GM12878 (cell line): ENCODE results near the gene TCF23. TPM values are rescaled to one million over a fixed set of nuclear protein-coding genes. Genes with fewer than 3 reads are reported as not detected.

ENCODE experiments used
- ATAC-seq: fragments of 200-7000 bp; cut with Tn5 transposase; 3 replicates; pipeline ENCODE4 v1.9.1; 2020; ENCODE audit warnings: mild to moderate bottlenecking, moderate library complexity
- BruUV-seq: library from RNA; stranded (reverse); fragments of 400-500 nt; replicated peaks from 2 replicates; lab custom pipeline; 2021; lab: Mats Ljungman, UMichigan
- CTCF ChIA-PET: fragments of 300-600 bp; sonication (Branson Sonifier 250); formaldehyde crosslinking; extraction: SDS; loops from one replicate; lab custom pipeline; 2021; ENCODE audit warnings: inconsistent platforms; lab: Yijun Ruan, JAX
- POLR2A ChIA-PET: fragments of 350-600 bp; formaldehyde crosslinking; extraction: SDS; loops from one replicate; lab custom pipeline; 2021; ENCODE audit warnings: inconsistent platforms; lab: Charles Lee
- RAD21 ChIA-PET: fragments of 300-600 bp; sonication (Branson Sonifier 250); formaldehyde crosslinking; loops from one replicate; lab custom pipeline; 2023; ENCODE audit warnings: antibody characterized with exemption; ENCODE audit not compliant: unreplicated experiment; lab: Charles Lee
- SMC1A ChIA-PET: fragments of 300-600 bp; sonication (Branson Sonifier 250); formaldehyde crosslinking; loops from one replicate; lab custom pipeline; 2023; ENCODE audit not compliant: unreplicated experiment, uncharacterized antibody; lab: Charles Lee
- DNase-seq: peaks from one replicate; pipeline ENCODE4 v3.0.0-alpha.2; 2011; ENCODE audit warnings: low read depth, low spot score
- FAIRE-seq: peaks from 3 replicates; lab custom pipeline; 2011; peaks lifted over from hg19 to GRCh38; lab: Jason Lieb, UNC
- H2AFZ ChIP-seq: 2 replicates; pipeline ENCODE4 v1.6.0; 2011; ENCODE audit warnings: low read depth, low read length, control low read depth; ENCODE audit not compliant: control insufficient read depth
- H3K27ac ChIP-seq: 2 replicates; pipeline ENCODE4 v1.5.1; 2011; ENCODE audit warnings: control low read depth; ENCODE audit not compliant: control insufficient read depth, insufficient read depth
- H3K27me3 ChIP-seq, 2 experiments: replicated peaks in 1 of 2; 2 replicates each; pipeline versions ENCODE4 v1.6.0 to v1.6.1; 2011; ENCODE audit warnings: low read length in 1 of 2; ENCODE audit not compliant: control insufficient read depth in 2 of 2, insufficient read depth in 2 of 2
- H3K36me3 ChIP-seq, 2 experiments: 2 replicates each; pipeline ENCODE4 v1.5.1; 2011; ENCODE audit warnings: low read length in 1 of 2; ENCODE audit not compliant: control insufficient read depth in 2 of 2, insufficient read depth in 2 of 2
- H3K4me1 ChIP-seq: 2 replicates; pipeline ENCODE4 v1.6.1; 2011; ENCODE audit warnings: mild to moderate bottlenecking, low read length, moderate library complexity, mixed read lengths; ENCODE audit not compliant: control insufficient read depth, insufficient read depth
- H3K4me2 ChIP-seq: 2 replicates; pipeline ENCODE4 v1.6.0; 2011; ENCODE audit warnings: control low read depth; ENCODE audit not compliant: control insufficient read depth, insufficient read depth
- H3K4me3 ChIP-seq: fragments of 200-600 bp; sonication (generic); 2 replicates; pipeline ENCODE4 v1.5.1; 2016
- H3K79me2 ChIP-seq: 2 replicates; pipeline ENCODE4 v1.6.0; 2011; ENCODE audit warnings: low read length; ENCODE audit not compliant: control insufficient read depth, insufficient read depth
- H3K9ac ChIP-seq: 2 replicates; pipeline ENCODE4 v1.8.0; 2011; ENCODE audit warnings: low read length, control low read depth, mixed read lengths; ENCODE audit not compliant: control insufficient read depth, insufficient read depth
- H3K9me3 ChIP-seq: replicated peaks from 3 replicates; pipeline ENCODE4 v1.5.1; 2011; ENCODE audit warnings: mild to moderate bottlenecking, low read length; ENCODE audit not compliant: control insufficient read depth, insufficient read depth
- H4K20me1 ChIP-seq: 2 replicates; pipeline ENCODE4 v1.6.0; 2011; ENCODE audit not compliant: control insufficient read depth, insufficient read depth
- ESRRA ChIP-seq: IDR thresholded peaks from 2 replicates; pipeline ENCODE4 v1.6.1; 2012; ENCODE audit warnings: mild to moderate bottlenecking, low read length, improper control_type of control experiment
- ETV6 ChIP-seq, 2 experiments: fragments of 450-650 bp in 1 of 2; IDR thresholded peaks in 1 of 2; conservative IDR thresholded peaks in 1 of 2; 2 replicates each; pipeline ENCODE4 v1.6.1; 2014; ENCODE audit warnings: antibody characterized with exemption in 1 of 2, borderline replicate concordance in 1 of 2, low read depth in 1 of 2, mild to moderate bottlenecking in 1 of 2, moderate library complexity in 1 of 2
- HDAC2 ChIP-seq: fragments of 200-600 bp; sonication (generic); IDR thresholded peaks from 2 replicates; pipeline ENCODE4 v1.6.1; 2017
- PAX8 ChIP-seq: fragments of 450-650 bp; IDR thresholded peaks from 2 replicates; pipeline ENCODE4 v1.6.1; 2017; ENCODE audit warnings: mild to moderate bottlenecking, moderate library complexity
- SIN3A ChIP-seq: IDR thresholded peaks from 2 replicates; pipeline ENCODE4 v1.6.1; 2012; ENCODE audit warnings: low read depth, low read length, improper control_type of control experiment
- SUZ12 ChIP-seq: fragments of 200-600 bp; sonication (generic); IDR thresholded peaks from one replicate; pipeline ENCODE4 v1.6.1; 2018; ENCODE audit warnings: antibody characterized with exemption, mild to moderate bottlenecking; ENCODE audit not compliant: unreplicated experiment
- TCF3 ChIP-seq: IDR thresholded peaks from 2 replicates; pipeline ENCODE4 v1.6.1; 2012; ENCODE audit warnings: low read depth, mild to moderate bottlenecking, low read length, borderline replicate concordance; ENCODE audit not compliant: insufficient read depth
- ZNF274 ChIP-seq: IDR thresholded peaks from one replicate; pipeline ENCODE4 v1.8.0; 2011; ENCODE audit not compliant: insufficient read length, insufficient read depth
- WGBS: methylation state at CpG from one replicate; pipeline ENCODE4 v1.1.6; 2016; ENCODE audit warnings: low lambda C conversion rate; ENCODE audit not compliant: insufficient replicate concordance, insufficient coverage; ENCODE audit errors: missing lambda C conversion rate; 5-methylcytosine and 5-hydroxymethylcytosine counted together
- in situ Hi-C: fragments of 300-500 bp; cut with MboI; formaldehyde crosslinking; loops from 9 replicates; pipeline ENCODE4 v1.14.3; 2018; ENCODE audit warnings: mixed read lengths
- intact Hi-C: fragments of 100-400 bp; cut with micrococcal nuclease; formaldehyde crosslinking; loops from one replicate; pipeline ENCODE4 v1.14.2; 2022; ENCODE audit not compliant: unreplicated experiment
- polyA plus RNA-seq, 11 experiments: library from polyadenylated mRNA; depleted of rRNA in 4 of 11; unstranded in 6 of 11; stranded (reverse) in 5 of 11; fragments of >200 nt; fragmentation: Nextera tagmentation in 4 of 11; fragmentation: Illumina TruSeq in 1 of 11; extraction: Ambion mirVana in 4 of 11; extraction: Trizol in 1 of 11; gene quantifications; 1 replicate in 1 of 11; 2 replicates in 10 of 11; pipeline versions ENCODE4 v1.2.1 to v1.2.3, GENCODE V29; 2011 to 2016; ENCODE audit warnings: inconsistent platforms in 2 of 11, missing spikeins in 2 of 11, low read depth in 1 of 11
- total RNA-seq, 4 experiments: library from RNA; depleted of rRNA in 3 of 4; stranded (reverse); fragments of >200 nt in 3 of 4; fragmentation: Illumina TruSeq in 1 of 4; extraction: Trizol in 1 of 4; gene quantifications; 2 replicates each; pipeline versions ENCODE4 v1.2.1 to v1.2.3, GENCODE V29; 2013 to 2021
- TF ChIP-seq, protein P1 (sequence below): IDR thresholded peaks from 2 replicates; pipeline ENCODE4 v1.6.1; 2011; ENCODE audit warnings: borderline replicate concordance, low read depth, mild to moderate bottlenecking, moderate library complexity, low read length; ENCODE audit not compliant: insufficient read depth, poor library complexity, severe bottlenecking
- TF ChIP-seq, protein P2 (sequence below): fragments of 450-650 bp; IDR thresholded peaks from 2 replicates; pipeline ENCODE4 v1.6.1; 2017; ENCODE audit warnings: mild to moderate bottlenecking
- TF ChIP-seq, protein P3 (sequence below): fragments of 150-350 bp; IDR thresholded peaks from 2 replicates; pipeline ENCODE4 v1.6.1; 2016; ENCODE audit warnings: low read depth, low read length
- TF ChIP-seq, protein P4 (sequence below): IDR thresholded peaks from 2 replicates; pipeline ENCODE4 v1.6.1; 2012; ENCODE audit warnings: mild to moderate bottlenecking, low read depth, low read length

Gene TCF23
- total and polyA plus RNA-seq, 10 of the 15 experiments (the other 5 are each of a cell fraction or from before 2014, with no cell fraction given) = not detected

DNA sequence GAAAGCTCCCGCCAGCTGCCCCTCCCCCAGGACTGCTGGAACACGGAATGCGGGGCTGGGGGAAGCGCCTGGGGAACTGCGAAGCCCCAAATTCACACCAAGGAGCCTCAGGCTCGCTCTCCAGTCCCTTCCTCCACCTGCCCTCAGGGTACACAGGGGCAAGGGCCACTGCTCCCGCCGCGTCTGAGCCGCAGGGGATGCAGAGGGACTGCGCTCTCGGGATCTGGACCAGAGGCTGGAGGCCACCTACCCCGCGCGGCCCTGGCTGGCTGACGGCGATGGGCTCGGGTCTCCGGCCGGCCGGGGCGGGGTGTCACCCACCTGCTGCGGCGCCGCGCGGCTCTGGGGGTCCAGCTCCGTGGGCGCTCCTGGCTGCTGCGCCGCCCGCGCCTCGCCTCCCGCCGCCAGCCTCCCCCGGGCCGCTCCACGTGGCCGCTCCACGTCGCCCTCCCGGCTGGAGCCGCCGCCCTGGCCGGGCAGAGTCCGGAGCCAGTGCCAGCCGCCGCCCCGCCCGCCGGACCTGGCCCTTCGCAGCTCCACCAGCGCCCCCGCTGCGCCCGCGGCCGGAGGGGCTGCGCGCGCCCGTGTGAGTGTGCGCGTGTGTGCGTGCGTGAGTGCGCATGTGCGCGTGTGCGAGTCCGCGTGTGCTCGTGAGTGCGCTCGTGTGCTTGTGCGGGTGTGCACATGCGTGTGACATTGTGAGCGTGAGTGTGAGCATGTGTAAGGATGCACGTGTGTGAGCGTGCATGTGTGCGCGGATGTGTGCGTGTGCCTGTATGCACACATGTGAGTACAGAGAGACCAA, 30.1 kb upstream of the TCF23 start, which contains the start of gene CGREF1:
TSS of gene CGREF1 (minus strand) at position 604 of the 805 bp plus-strand sequence. CDS start 14,762 bp downstream, outside the sequence.
- no peaks in the 10 kb centered on the region for H3K79me2 ChIP-seq
- BruUV-seq = no TSS peak
- peaks cover 1% of the 10 kb centered on the region; the same call in 1 of the 2 replicates for H3K4me1 ChIP-seq
- no peak for ATAC-seq
- WGBS = 12% methylated on average over 79 of the region's 84 CpGs
- H3K4me3 ChIP-seq = no peak within 1 kb of the TSS
- ChIA-PET POLR2A (no interaction called here), CTCF (no interaction called here), RAD21 (no interaction called here), SMC1A (no interaction called here)
- DNase-seq = no peak
- H3K9me3 ChIP-seq = no peaks in the 10 kb centered on the region
- H3K9ac ChIP-seq = no peak within 1 kb of the TSS
- H4K20me1 ChIP-seq = no peaks in the 10 kb centered on the region
- in situ Hi-C loops = no loop called here
- FAIRE-seq = no peak
- peak within 1 kb of the TSS; percentile 16 for H2AFZ ChIP-seq
- peaks cover 6 to 7% of the 10 kb centered on the region in 2 experiments for H3K27me3 ChIP-seq
- H3K36me3 ChIP-seq = no peaks in the 10 kb centered on the region
- intact Hi-C loops = no loop called here
- H3K4me2 ChIP-seq = peak within 1 kb of the TSS; percentile 48; the same call in 1 of the 2 replicates
- no peak within 1 kb of the TSS for H3K27ac ChIP-seq
- no peak for TF ChIP-seq ETV6 (conservative IDR thresholded peaks at IDR 0.05 in 1 of 2, IDR thresholded peaks at IDR 0.05 in 1 of 2; ENCODE audit: borderline replicate concordance in 1 of 2, low read depth in 1 of 2)
- TF ChIP-seq, protein P1, sequence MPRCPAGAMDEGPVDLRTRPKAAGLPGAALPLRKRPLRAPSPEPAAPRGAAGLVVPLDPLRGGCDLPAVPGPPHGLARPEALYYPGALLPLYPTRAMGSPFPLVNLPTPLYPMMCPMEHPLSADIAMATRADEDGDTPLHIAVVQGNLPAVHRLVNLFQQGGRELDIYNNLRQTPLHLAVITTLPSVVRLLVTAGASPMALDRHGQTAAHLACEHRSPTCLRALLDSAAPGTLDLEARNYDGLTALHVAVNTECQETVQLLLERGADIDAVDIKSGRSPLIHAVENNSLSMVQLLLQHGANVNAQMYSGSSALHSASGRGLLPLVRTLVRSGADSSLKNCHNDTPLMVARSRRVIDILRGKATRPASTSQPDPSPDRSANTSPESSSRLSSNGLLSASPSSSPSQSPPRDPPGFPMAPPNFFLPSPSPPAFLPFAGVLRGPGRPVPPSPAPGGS = peak; percentile 97
- no peak for TF ChIP-seq HDAC2
- TF ChIP-seq ESRRA = no peak
- TF ChIP-seq ZNF274 = no peak
- TF ChIP-seq, protein P2, sequence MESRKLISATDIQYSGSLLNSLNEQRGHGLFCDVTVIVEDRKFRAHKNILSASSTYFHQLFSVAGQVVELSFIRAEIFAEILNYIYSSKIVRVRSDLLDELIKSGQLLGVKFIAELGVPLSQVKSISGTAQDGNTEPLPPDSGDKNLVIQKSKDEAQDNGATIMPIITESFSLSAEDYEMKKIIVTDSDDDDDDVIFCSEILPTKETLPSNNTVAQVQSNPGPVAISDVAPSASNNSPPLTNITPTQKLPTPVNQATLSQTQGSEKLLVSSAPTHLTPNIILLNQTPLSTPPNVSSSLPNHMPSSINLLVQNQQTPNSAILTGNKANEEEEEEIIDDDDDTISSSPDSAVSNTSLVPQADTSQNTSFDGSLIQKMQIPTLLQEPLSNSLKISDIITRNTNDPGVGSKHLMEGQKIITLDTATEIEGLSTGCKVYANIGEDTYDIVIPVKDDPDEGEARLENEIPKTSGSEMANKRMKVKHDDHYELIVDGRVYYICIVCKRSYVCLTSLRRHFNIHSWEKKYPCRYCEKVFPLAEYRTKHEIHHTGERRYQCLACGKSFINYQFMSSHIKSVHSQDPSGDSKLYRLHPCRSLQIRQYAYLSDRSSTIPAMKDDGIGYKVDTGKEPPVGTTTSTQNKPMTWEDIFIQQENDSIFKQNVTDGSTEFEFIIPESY = no peak
- peak; percentile 78 for TF ChIP-seq TCF3
- no peak for TF ChIP-seq PAX8
- TF ChIP-seq, protein P3, sequence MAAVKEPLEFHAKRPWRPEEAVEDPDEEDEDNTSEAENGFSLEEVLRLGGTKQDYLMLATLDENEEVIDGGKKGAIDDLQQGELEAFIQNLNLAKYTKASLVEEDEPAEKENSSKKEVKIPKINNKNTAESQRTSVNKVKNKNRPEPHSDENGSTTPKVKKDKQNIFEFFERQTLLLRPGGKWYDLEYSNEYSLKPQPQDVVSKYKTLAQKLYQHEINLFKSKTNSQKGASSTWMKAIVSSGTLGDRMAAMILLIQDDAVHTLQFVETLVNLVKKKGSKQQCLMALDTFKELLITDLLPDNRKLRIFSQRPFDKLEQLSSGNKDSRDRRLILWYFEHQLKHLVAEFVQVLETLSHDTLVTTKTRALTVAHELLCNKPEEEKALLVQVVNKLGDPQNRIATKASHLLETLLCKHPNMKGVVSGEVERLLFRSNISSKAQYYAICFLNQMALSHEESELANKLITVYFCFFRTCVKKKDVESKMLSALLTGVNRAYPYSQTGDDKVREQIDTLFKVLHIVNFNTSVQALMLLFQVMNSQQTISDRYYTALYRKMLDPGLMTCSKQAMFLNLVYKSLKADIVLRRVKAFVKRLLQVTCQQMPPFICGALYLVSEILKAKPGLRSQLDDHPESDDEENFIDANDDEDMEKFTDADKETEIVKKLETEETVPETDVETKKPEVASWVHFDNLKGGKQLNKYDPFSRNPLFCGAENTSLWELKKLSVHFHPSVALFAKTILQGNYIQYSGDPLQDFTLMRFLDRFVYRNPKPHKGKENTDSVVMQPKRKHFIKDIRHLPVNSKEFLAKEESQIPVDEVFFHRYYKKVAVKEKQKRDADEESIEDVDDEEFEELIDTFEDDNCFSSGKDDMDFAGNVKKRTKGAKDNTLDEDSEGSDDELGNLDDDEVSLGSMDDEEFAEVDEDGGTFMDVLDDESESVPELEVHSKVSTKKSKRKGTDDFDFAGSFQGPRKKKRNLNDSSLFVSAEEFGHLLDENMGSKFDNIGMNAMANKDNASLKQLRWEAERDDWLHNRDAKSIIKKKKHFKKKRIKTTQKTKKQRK = no peak
- no peak for TF ChIP-seq SIN3A
- TF ChIP-seq, protein P4, sequence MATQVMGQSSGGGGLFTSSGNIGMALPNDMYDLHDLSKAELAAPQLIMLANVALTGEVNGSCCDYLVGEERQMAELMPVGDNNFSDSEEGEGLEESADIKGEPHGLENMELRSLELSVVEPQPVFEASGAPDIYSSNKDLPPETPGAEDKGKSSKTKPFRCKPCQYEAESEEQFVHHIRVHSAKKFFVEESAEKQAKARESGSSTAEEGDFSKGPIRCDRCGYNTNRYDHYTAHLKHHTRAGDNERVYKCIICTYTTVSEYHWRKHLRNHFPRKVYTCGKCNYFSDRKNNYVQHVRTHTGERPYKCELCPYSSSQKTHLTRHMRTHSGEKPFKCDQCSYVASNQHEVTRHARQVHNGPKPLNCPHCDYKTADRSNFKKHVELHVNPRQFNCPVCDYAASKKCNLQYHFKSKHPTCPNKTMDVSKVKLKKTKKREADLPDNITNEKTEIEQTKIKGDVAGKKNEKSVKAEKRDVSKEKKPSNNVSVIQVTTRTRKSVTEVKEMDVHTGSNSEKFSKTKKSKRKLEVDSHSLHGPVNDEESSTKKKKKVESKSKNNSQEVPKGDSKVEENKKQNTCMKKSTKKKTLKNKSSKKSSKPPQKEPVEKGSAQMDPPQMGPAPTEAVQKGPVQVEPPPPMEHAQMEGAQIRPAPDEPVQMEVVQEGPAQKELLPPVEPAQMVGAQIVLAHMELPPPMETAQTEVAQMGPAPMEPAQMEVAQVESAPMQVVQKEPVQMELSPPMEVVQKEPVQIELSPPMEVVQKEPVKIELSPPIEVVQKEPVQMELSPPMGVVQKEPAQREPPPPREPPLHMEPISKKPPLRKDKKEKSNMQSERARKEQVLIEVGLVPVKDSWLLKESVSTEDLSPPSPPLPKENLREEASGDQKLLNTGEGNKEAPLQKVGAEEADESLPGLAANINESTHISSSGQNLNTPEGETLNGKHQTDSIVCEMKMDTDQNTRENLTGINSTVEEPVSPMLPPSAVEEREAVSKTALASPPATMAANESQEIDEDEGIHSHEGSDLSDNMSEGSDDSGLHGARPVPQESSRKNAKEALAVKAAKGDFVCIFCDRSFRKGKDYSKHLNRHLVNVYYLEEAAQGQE = no peak
- TF ChIP-seq SUZ12 = peak; percentile 56
